OCI-LY3 (cell line): ENCODE measurements around the gene PPP2R5C.

Experiments
- H2AFZ ChIP-seq: fragments of 200-600, 300-600 bp; shearing (Covaris generic); 2 replicates; pipeline ENCODE4 v1.6.0; 2014; ENCODE audit warnings: antibody characterized with exemption, low read depth, low read length
- H3K27ac ChIP-seq: fragments of 200-600, 300-600 bp; sonication (generic); 2 replicates; pipeline ENCODE4 v1.5.1; 2014; ENCODE audit warnings: mild to moderate bottlenecking, low read length, moderate library complexity, mixed read lengths
- H3K27me3 ChIP-seq: fragments of 200-600, 300-600 bp; sonication (generic); 2 replicates; pipeline ENCODE4 v1.6.1; 2014; ENCODE audit warnings: low read depth, low read length, mixed read lengths
- H3K36me3 ChIP-seq: fragments of 200-600, 300-600 bp; sonication (generic); replicated peaks from 2 replicates; pipeline ENCODE3; 2014; ENCODE audit warnings: low read depth, low read length, mixed read lengths
- H3K4me1 ChIP-seq: fragments of 300-600, 200-600 bp; sonication (generic); 2 replicates; pipeline ENCODE4 v1.6.1; 2014; ENCODE audit warnings: low read length, mixed read lengths
- H3K4me2 ChIP-seq: fragments of 200-600, 300-600 bp; sonication (generic); 2 replicates; pipeline ENCODE4 v1.6.1; 2014; ENCODE audit warnings: low read length, mixed read lengths
- H3K4me3 ChIP-seq: fragments of 300-600, 200-600 bp; sonication (generic); 2 replicates; pipeline ENCODE4 v1.5.1; 2014; ENCODE audit warnings: antibody characterized with exemption, mild to moderate bottlenecking, low read length, moderate library complexity
- H3K79me2 ChIP-seq: fragments of 300-600, 200-600 bp; shearing (Covaris generic); 2 replicates; pipeline ENCODE4 v1.6.1; 2014; ENCODE audit warnings: mild to moderate bottlenecking, low read length, mixed read lengths
- H3K9ac ChIP-seq: fragments of 300-600, 200-600 bp; shearing (Covaris generic); 2 replicates; pipeline ENCODE4 v1.6.0; 2014; ENCODE audit warnings: mild to moderate bottlenecking, low read length, moderate library complexity
- H3K9me3 ChIP-seq: fragments of 200-600, 300-600 bp; shearing (Covaris generic); 2 replicates; pipeline ENCODE4 v1.6.1; 2014; ENCODE audit warnings: low read length, mixed read lengths; ENCODE audit not compliant: insufficient read depth
- H4K20me1 ChIP-seq: fragments of 200-600, 300-600 bp; sonication (generic); 2 replicates; pipeline ENCODE4 v1.6.1; 2016; ENCODE audit warnings: low read length, mixed read lengths; ENCODE audit not compliant: insufficient read depth
- EZH2phosphoT487 ChIP-seq: fragments of 200-600 bp; shearing (Covaris generic); IDR thresholded peaks from 2 replicates; pipeline ENCODE4 v1.6.1; 2018; ENCODE audit warnings: antibody characterized with exemption, mixed run types, low read depth
- TF ChIP-seq, protein P1 (sequence below): fragments of 200-600, 300-600 bp; sonication (generic); IDR thresholded peaks from 2 replicates; pipeline ENCODE4 v1.5.1; 2014; ENCODE audit warnings: antibody characterized with exemption, low read length, low read depth

The PPP2R5C gene

DNA sequence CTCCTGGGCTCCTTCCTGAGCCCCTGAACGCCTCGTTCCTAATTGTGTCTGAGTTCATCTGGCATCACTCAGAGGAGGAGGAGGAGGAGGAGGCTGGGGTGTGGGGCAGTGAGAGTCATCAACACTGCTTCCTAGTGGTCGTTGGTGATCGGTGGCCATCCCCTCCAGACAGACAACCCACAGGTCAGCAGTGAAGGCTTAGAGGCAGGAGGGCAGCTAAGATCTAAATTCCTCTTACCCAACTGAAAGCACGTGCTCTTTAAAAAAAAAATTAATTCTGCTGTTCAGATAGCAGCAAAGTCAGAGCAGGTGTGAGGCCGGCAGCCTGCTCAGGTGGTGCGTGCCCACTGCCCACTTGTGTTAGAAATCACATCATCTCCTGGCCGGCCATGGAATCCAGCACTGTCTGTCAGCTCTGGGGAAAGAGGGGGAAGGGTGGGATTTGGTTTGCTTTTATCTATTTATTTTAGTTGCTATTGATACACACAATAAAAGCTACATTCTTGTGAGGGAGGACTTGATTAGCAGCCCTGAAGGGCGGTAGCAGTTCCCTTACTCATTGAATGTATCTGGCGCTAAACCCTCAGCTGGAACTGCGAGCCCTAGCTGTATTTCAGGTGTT, 46.6 kb downstream of the PPP2R5C start:
- Histone ChIP-seq H3K36me3 (peaks cover 3% of the 10 kb centered on the region), H3K4me2 (peak overlapping the region; percentile 1; the same call in 1 of the 2 replicates), H3K4me1 (peaks cover 20% of the 10 kb centered on the region), H2AFZ (no peak overlapping the region), H3K9me3 (no peaks in the 10 kb centered on the region), H3K79me2 (peaks cover 30% of the 10 kb centered on the region), H3K9ac (no peak overlapping the region), H4K20me1 (peaks cover 22% of the 10 kb centered on the region), H3K27ac (no peak overlapping the region), H3K27me3 (no peaks in the 10 kb centered on the region), H3K4me3 (no peak overlapping the region)
- no peak for TF ChIP-seq EZH2phosphoT487
- TF ChIP-seq, protein P1, sequence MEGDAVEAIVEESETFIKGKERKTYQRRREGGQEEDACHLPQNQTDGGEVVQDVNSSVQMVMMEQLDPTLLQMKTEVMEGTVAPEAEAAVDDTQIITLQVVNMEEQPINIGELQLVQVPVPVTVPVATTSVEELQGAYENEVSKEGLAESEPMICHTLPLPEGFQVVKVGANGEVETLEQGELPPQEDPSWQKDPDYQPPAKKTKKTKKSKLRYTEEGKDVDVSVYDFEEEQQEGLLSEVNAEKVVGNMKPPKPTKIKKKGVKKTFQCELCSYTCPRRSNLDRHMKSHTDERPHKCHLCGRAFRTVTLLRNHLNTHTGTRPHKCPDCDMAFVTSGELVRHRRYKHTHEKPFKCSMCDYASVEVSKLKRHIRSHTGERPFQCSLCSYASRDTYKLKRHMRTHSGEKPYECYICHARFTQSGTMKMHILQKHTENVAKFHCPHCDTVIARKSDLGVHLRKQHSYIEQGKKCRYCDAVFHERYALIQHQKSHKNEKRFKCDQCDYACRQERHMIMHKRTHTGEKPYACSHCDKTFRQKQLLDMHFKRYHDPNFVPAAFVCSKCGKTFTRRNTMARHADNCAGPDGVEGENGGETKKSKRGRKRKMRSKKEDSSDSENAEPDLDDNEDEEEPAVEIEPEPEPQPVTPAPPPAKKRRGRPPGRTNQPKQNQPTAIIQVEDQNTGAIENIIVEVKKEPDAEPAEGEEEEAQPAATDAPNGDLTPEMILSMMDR: no peak

DNA sequence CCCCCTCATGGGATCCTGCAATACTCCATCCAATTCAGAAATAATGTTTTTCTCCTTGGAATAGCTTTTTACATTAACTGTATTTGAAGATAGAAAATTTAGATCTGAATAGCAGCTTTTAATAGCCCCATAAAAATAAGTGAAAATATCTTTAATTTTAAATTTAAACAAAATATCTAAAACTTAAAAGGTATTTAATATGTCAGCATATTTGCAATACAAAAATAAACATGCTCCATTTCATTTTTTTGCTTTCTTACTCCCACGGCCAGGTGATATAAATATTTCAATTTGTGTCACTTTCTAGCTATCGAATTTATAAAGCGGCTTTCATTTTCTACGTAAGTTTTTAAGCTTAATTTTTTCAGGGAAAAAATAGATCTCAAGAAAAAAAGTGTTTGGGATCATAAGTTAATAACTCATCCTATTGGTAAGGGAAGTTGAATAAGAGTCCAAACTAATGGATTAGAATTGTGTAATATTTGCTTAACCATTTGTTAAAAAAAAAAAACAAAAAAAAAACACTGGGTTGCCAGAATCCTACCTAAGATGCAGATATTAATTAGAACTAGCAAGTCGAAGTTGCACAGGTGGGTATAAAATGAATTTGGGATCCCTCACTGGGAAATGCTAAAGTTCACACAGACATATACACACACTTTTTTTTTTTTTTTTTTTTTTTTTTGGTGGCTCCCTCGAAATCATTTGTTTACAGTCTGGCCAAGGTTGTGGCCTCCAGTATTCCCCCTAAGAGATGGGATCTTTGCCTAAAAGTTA, 47.6 kb downstream of the PPP2R5C start:
- no peak overlapping the region for H2AFZ ChIP-seq
- peaks cover 20% of the 10 kb centered on the region for H3K4me1 ChIP-seq
- H3K27ac ChIP-seq: peak overlapping the region; percentile 93
- H3K9ac ChIP-seq: peak overlapping the region; percentile 79
- H3K27me3 ChIP-seq: no peaks in the 10 kb centered on the region
- peak overlapping the region; percentile 83 for H3K4me3 ChIP-seq
- H3K9me3 ChIP-seq: no peaks in the 10 kb centered on the region
- H3K79me2 ChIP-seq: peaks cover 39% of the 10 kb centered on the region
- peaks cover 32% of the 10 kb centered on the region for H4K20me1 ChIP-seq
- peak overlapping the region; percentile 81 for H3K4me2 ChIP-seq
- no peak for TF ChIP-seq EZH2phosphoT487
- TF ChIP-seq, protein P1: no peak
- H3K36me3 ChIP-seq: peaks cover 3% of the 10 kb centered on the region

DNA sequence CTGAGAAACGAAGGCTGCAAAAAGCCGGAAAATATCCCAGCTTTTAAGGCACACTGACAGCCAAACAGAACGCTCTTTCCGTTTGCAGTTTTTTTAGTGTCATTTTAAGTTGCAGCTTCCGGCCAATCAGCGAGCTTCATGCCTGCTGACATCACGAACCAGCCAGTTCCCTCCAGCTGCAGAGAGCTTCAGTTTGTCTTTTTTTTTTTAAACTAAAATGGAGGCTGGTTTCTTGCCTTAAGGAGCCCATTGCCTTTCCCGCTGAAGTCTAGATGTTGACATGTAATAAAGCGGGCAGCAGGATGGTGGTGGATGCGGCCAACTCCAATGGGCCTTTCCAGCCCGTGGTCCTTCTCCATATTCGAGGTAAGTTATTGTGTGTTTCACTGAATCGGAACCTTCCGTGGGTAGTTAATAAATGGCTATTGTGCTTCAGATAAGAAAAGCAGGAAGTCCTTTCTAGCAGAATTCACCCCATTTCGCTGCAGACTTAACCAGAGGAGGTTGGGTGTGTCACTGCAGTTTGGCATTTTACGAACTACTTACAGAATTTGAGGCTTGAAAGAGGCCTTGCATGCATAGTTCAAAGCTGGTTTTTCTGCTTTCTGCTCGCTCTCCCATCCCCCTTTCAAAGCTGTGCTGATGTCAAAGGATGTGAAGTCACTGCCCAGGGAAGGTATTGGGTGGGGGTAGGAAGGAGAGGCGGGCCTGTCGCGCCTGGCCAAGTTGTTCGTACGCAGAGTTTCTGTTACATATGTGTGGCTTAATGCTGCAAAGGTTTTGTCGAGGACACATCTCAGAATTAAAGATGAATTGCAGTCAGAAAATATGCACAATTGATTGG, 48.4 kb downstream of the PPP2R5C start:
- Histone ChIP-seq H3K4me3 (peak overlapping the region; percentile 83), H3K27me3 (no peaks in the 10 kb centered on the region), H3K4me2 (peak overlapping the region; percentile 81), H3K9me3 (no peaks in the 10 kb centered on the region), H2AFZ (peak overlapping the region; percentile 63; the same call in 1 of the 2 replicates), H3K36me3 (peaks cover 11% of the 10 kb centered on the region), H4K20me1 (peaks cover 40% of the 10 kb centered on the region), H3K79me2 (peaks cover 47% of the 10 kb centered on the region), H3K4me1 (peaks cover 20% of the 10 kb centered on the region), H3K9ac (peak overlapping the region; percentile 79), H3K27ac (peak overlapping the region; percentile 93)
- TF ChIP-seq EZH2phosphoT487: no peak
- TF ChIP-seq, protein P1: no peak
